Stimulated activated CD8-positive, alpha-beta memory T cell treated with anti-CD3 and anti-CD28 coated beads, Interleukin-4, amount 100 ng/mL, for 1 hour (primary cell): ENCODE measurements around the gene MYO18A.
"Not testable (repeated sequence)": the region's sequence is repeated elsewhere in the genome, so short reads cannot be mapped to it uniquely, and the experiment has no call there.

Source experiments
- DNase-seq, 2 donors: peaks; one replicate each; pipeline ENCODE4 v3.0.0-alpha.2; 2020; ENCODE audit warnings: low read depth in 2 of 2, low spot score in 1 of 2

Gene MYO18A

DNA sequence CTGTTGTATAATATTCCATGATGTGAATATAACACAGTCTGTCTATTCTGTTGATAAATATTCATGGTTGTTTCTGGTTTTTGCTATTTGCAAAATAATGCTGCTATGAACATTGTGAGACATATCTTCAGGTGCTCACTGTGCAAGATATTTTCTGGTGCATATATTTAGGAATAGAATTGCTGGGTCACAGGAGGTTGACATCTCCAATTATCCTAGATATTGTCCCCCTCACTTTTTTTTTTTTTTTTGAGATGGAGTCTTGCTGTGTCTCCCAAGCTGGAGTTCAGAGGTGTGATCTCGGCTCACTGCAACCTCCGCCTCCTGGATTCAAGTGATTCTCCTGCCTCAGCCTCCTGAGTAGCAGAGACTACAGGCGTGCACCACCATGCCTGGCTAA lies 14.5 kb upstream of the MYO18A start:
- DNase-seq = no peak

DNA sequence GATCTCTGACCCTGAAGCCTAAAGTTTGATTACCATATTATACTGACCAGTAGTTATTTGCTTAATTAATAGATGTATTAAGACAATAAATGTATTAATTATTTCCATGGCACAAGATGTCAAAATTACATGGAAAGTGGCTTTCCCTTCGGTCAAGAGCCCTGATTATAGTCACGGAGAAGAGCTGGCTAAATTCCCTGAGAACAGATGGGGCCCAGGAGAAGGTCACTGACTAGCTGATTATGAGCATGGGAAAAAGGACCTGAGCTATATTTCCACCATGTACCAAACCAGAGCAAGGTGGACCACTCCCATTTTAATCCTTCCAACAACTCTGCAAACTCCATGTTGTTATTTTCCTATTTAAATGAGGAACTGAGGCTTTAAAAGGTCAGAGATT lies 12.9 kb upstream of the MYO18A start:
- DNase-seq = no peak

DNA sequence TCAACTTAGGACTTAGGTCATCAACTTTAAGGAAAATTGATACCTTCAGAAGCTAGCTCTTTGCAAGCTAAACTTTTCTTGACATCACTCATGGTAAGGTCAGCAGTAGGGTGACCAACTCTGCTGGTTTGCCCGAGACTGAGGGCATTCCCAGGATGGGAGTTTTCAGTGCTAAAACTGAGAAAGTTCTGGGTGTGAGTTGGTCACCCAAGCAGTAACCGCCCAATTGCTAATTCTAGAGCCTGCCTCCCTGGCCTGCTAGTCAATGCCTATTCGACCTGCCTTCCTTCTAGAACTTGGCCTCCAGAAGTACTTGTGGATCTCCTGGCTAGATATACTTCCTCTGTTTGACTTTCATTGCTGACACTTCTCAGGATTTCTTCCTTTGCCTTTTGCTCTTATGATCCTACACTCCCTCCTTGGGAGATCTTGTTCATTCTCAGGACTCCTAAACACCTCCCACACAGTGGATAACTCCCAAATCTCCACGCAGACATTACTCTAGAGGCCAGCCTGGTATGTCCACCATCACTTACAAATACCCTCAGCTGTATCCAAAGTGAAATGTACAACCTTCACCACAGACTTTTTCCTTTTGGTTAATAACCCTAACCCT lies 10.5 kb upstream of the MYO18A start:
- DNase-seq = no peak

DNA sequence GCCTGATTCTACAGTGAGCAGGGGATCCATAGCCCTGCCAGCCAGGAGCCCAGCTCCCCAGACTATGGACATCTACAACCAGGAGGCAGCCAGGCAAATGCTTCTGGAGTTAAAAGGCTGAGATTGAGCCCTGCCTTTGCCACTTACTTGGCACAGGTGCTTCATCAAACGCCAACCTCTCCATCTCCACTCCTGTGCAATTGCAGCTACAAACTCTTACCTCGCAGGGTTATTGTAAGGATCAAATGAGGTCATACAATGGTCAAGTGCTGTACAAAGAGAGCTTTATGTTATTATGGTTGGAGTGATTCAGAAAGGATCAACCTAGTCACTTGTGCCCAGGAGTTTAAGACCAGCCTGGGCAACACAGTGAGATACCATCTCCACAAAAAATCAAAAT lies 9.8 kb upstream of the MYO18A start:
- DNase-seq = no peak

DNA sequence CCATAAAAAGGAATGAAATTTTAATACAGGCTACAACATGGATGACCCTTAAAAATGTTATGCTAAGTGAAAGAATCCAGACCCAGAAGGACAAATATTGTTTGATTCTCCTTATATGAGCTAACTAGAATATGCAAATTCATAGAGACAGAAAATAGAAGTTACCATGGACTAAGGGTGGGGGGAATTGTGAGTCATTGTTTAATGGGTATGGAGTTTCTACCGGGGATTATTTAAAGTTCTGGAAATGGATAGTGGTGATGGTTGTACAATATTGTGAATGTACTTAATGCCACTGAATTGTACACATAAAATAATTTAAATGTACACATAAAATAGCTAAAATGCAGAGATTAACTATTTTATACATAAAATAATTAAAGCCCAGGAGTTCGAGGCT lies 9.2 kb upstream of the MYO18A start:
- DNase-seq = no peak

DNA sequence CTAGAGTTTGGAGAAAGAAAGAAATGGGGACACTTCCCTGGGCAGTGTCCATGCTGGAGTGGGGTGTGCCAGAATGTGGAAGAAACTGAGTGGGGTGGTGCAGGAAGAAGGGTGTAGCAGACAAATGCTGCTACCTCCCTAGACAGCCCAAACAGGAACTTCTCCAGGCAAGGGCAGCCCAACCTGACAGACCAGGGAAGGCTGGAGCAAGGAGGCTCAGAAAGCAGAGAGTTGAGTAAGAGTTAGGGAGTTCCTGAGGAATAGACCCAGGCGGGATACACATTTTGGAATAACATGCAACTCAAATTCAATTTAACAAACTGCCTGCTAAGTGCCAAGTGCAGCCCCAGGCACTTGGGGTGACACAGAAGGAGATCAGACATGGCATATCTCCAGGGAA lies 1.0 kb upstream of the MYO18A start:
- DNase-seq = no peak

DNA sequence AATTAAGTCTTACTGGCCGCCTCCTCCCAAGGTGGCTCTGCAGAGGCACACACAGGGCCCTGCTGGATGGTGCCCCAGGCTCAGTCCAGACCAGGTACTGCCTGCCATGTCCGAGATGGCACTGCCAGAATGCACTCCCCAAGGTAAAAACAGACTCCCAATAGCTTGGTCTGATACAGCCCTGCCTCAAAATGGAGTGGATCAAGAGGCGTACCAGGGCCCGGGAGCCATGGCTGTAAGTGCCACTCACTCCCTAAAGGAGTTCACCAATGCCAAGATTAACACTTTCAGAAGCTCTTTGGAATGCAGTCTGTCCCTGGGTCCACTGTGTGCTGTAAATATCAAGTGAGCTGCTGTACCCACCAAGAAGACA lies 576 bp upstream of the MYO18A start:
- DNase-seq = no peak

DNA sequence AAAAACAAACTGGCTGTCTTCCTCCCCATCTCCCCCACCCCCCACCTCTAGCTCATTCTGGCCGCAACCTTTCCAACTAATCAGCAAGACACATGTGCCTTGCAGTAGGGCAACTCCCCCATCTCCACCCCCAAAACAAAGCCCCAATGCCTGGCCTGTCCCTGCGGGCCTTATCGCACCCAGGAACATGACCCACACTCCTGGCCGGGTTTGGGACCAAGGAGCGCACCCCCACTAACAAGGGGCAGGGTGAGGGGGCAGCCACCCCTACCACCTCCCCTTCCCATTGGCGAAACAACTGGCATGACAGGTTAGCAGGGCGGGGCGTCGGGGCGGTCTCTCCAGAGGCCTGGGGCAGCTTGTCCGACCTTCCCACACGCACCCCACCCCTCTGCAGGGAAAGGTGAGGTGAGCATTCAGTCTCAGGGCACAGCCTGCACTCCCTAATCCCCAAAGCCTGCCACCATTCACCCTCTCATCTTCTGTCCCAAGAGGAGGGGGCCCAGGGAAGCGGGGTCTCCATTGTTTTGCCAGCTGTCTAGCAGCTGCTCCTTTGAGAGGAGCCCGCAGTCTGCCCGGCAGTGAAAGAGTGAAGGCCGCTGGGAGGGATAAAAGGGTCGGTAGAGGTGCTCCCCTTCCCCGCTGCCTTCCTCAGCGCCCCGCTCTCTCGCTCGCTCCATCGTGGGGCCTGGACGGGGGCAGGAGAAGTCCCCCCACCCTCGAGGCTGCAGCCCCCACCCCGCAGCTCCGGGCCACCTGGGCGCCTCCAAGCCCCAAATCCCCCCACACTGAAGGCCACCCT lies 765 bp downstream of the MYO18A start:
- DNase-seq = no peak

DNA sequence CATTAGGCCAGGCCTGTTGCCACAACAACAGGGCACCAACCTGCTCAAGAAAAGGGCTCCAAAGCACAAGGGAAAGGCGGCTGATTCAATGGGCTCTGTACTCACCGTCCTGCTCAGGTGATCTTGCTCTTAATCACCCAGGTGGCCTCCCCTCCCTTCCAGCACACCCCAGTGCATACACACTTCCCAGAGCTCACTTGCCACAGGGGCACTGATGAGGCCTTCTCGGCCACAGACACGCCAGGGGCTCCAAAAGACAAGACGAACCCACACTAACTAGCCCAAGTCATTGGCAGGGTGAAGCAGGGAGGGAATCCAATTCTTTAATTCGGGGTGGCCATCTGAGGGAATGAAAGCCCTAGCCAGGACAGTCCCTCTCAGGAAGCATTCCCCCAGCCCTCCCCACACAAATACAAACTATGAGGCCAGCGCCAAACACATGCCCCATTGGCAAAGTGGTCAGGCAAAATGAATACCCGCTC lies 1.4 kb downstream of the MYO18A start:
- DNase-seq = no peak

DNA sequence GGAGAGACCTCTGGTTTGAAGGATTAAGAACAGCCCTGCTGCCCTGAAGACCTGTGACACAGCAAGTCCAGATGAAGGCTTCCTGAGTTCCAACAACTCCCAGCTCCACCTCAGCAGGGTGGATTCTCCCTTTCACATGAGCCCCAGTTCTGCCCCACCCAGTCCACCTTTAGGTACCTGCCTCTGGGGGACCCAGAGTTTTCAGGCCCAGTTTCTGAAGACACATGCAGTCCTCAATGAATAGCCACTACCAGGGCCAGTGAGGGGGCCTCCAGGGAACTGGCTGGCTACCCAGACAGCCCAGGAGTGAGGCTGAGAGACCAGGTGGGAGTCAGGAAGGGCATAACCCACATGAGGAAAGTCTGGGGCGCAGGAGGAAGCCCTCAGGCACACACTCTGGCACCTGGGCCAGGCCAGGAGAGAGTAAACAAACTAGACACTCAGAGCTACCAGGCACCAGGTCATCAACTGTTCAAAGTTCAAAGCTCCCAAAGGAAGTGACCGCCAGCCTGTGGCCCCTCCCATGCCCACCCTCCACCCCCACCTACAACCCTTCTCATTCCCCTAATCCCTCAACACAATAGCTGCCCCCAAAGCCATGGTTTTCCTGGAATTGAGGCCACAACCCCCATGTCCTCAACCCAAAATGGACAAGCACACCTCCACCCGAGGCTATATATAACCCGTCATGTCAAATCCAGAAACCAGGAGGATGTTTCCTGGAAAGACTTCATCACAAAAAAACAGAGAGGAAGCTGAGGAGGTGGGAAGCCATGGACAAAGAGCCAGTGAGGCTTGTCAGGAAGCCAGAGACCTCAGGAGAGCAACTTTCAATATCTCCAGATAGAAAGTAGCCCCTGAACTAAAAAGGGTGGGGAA lies 2.1 kb downstream of the MYO18A start:
- no peak for DNase-seq

DNA sequence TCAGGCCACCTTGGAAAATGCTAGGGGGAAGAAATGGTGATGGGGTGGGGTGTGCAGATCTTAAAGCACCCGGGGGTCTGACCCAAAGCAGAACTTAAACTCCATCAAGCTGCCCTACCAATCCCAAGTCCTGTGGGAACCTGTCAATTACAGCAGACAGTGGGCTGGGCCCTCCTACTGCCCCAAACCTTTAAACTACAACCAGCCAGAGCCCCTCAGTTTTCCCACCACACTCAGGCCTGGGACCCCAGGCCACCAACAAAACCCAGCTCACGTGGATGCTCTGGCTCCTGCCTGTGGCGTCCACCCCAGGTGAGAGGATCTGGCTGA lies 2.7 kb downstream of the MYO18A start:
- no peak for DNase-seq

DNA sequence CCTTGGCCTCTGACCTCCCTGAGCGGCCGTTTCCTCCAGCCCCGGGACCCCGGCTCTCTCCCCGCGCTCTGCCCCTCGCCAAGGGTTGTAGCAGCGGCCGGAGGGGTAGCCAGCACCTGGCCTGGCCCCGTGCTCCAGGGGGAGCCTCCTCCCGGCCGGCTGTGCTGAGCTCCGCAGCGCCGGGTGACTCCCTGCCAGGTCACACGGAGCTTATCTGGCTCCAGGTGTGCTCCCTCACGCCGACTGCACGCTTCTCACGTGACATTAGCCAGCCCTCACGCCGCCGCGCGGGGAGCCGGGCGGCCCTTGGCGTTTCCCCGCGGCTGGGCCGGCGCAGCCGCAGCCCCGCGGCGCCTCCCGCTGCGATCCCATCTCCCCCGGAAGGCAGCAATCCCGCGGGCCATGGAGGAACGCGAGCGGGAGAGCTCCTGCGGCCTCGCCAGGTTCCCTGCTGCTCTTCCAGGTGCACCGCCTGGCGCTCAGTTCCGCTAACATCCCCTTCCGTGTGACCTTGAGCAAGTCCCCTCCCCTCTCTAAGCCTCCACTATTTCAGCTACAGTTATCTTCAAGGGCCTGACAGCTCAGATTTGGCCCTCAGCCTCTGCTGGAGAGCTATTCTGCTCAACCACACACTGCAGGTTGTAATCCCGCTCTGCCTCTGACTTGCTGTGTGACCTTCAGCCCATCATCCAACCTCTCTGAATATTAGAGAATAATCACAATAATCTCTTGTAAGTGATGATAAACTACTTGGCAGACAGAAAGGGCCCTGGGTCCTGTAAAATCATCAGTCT lies 3.4 kb downstream of the MYO18A start:
- DNase-seq = no peak

DNA sequence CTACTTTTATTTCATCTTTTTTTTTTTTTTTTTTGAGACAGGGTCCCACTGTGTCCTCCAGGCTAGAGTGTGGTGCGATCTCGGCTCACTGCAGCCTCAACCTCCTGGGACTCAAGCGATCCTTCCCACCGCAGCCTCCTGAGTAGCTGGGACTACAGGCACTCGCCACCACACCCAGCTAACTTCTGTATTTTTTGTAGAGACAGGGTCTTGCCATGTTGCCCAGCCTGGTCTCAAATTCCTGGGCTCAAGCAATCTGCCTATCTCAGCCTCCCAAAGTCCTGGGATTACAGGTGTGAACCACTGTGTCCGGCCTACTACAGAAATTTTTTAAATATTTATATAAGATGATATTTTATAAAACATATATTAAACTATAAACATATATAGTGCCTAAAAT lies 4.8 kb downstream of the MYO18A start:
- no peak for DNase-seq

DNA sequence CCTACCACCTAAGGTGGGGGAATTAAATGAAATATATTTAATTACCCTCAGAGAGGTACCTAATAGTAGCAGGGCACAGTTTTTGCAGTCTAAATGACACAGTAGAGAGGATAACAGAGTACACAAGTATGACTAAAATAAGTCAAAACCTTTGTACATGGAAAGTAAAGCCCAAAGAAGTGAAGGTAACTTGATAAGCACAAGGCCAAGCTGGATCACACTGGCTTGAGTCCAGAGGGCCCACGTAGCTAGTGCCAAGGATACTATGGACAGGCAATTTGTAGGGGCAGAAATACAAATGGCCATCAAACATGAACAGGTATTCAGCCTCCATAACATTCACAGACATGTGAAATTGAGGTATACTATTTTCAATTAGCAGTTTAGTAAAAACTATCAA lies 7.6 kb downstream of the MYO18A start:
- no peak for DNase-seq

DNA sequence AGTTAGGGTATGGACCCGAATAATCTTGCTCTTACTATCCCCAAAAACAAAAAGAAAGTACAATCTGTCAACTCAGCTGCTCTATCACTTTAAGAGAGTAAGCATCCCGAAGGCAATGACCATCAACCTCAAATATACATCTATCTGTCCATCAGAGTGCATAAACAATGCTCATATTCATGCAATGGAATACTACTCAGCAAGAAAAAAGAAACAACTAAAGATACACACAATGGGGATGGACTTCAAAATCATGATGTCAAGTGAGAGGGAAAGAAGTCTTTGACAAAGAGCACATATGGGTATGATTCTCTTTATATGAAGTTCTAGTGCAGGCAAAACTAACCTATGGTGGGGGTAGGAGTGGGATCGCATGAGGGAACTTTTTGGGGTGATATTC lies 9.5 kb downstream of the MYO18A start:
- DNase-seq = no peak

DNA sequence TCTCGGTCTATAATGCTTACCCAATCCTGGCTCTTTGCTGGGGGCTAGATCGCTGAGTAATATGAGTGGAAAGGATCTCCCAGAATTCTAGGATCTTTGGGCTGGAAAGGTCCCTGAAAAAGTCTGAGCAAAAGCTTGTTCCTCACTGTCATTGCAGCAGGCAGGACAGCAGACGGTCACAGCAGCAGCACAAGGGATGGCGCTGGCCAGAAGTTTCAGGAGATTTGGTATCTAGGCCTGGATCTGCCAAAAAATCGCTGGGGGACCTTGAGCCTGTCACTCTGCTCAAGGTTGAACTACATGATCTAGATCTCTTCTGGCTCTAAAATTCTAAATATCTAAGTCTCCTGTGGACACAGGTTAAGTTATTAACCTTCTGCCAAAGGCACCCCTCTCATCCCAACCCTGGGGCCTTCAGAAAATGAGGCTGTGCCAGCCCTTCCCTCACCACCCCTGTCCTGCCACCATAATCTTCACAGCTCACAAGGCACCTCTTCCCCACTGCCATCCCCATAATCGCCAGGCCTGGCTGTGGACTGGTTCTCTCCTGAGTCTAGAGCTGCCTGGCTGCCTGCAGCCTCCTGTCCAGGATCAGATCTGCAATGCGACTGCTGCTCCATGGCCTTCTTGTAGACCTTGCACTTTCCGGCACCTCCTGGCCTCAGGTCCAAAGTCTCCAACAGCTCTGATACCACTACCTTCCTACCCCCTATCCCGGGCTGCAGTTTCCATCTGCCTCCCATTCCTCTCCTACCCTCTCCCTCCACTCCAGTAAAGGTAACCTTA lies 10.2 kb downstream of the MYO18A start:
- DNase-seq = no peak

DNA sequence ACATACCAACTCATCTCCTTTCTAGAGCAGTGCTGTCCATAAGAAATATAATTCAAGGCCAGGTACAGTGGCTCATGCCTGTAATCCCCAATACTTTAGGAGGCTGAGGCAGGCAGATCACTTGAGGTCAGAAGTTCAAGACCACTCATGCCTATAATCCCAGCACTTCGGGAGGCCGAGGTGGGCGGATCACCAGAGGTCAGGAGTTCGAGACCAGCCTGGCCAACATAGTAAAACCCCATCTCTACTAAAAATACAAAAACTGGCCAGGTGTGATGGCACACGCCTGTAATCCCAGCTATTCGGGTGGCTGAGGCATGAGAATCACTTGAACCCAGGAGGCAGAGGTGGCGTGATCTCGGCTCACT lies 11.5 kb downstream of the MYO18A start:
- not testable (repeated sequence) for DNase-seq

DNA sequence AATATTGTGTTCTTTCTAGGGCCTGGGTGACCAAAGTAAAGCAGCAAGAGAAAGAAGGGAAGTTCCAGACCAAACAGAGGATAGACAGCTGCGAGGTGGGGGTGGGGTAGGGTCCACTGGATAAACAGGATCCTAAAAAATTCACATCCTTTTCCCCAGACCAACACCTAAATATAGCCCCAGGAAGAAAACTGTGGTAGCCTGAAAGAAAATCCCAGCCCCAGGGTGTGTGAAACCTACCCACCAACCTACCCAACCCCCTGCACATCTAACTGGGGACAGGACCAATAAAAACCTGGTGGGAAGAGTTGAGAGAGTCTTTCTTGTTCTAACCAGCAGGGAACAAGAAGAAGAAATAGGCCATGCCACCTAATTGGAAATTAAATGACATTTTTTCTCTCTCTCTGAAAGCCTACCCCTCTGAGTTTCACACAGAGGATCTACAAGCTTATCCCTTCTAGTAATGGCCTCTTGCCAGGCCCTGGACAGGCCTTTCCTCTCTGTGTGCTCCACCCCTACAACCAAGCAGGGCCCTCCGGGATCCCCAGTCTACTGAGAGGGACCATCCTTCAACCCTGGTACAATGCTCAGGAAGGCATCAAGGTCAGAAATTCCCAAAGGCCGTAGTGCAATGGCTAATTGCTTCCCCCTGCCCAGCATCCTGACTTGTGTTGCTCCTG lies 12.0 kb downstream of the MYO18A start:
- DNase-seq = no peak

DNA sequence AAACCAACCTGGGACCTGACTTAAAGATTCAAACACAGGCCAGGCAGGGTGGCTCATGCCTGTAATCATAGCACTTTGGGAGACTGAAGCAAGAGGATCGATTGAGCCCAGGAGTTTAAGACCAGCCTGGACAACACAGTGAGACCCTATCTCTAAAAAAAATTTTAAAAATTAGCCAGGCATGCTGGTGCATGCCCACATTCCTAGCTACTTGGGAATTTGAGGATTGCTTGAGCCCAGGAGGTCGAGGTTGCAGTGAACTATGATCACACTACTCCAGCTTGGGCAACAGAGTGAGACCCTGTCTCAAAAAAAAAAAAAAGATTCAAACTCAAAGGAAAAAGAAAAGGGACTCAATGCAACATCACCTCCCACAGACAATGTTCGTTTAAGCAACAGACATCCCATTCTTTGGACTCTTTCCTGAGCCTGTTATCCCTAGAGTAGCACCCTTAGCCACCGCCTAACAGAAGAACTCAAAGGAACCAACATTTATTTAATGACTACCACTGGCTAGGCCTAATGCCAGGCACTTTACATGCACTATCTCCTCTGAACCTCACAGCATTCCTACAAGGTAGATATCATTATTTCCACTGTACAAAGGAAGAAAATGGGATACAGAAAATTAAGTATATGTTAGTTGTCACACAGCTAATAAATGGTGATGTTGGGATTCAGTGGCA lies 12.7 kb downstream of the MYO18A start:
- no peak for DNase-seq

DNA sequence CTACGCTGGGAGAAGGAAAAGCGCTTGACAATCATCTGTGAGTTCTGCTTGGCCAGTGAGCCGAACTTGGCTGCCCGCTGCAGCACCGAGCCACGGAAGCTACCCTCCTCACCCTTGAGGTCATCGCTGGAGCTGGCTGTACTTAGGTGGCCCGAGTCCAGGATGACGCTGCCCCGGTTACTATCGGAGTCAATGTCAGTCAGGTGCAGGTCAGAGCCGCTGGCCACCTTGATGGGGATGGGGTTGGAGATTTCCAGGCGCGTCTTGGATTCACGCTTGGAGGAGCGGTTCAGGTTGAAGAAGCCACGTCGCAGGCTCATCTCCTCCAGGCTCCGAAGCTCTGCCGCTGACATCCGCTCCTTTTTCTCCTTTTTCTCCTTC lies 13.7 kb downstream of the MYO18A start:
- no peak for DNase-seq
